IMR-90 (cell line): ENCODE results near the gene EML3. TPM values are rescaled to one million over a fixed set of nuclear protein-coding genes. Genes with fewer than 3 reads are reported as not detected.

Experiments used
- CTCF ChIP-seq: conservative IDR thresholded peaks from 2 replicates; pipeline ENCODE4 v1.5.1; 2012; ENCODE audit warnings: mild to moderate bottlenecking, low read depth, low read length, improper control_type of control experiment
- polyA plus RNA-seq, 3 experiments: library from polyadenylated mRNA; depleted of rRNA; stranded (reverse); fragments of >200 nt; gene quantifications; 2 replicates each; pipeline ENCODE4 v1.2.3, GENCODE V29; 2012; ENCODE audit warnings: low replicate concordance in 1 of 3
- total RNA-seq: library from RNA; depleted of rRNA; stranded (reverse); fragments of >200 nt; gene quantifications from 2 replicates; pipeline ENCODE4 v1.2.3, GENCODE V29; 2012

EML3 gene
- total and polyA plus RNA-seq, 2 of the 4 experiments (the other 2 are of a cell fraction): 5.0 to 24.7 TPM

- no peak for TF ChIP-seq CTCF
Observed at GRCh38 chr11:62556875-62557631, 55.5 kb downstream of the EML3 start (continued).
